OCI-LY7 (cell line): ENCODE data around the gene DGKE. TPM values are rescaled to one million over a fixed set of nuclear protein-coding genes. Genes with fewer than 3 reads are reported as not detected.

Experiments used
- BruUV-seq: library from RNA; stranded (reverse); fragments of 400-500 nt; replicated peaks from 2 replicates; lab custom pipeline; 2021; lab: Mats Ljungman, UMichigan
- CTCF ChIA-PET: fragments of 300-600 bp; sonication (Branson Sonifier 250); formaldehyde crosslinking; loops from one replicate; lab custom pipeline; 2022; ENCODE audit warnings: antibody characterized with exemption; ENCODE audit not compliant: unreplicated experiment; lab: Charles Lee
- POLR2A ChIA-PET: fragments of 300-600 bp; sonication (Branson Sonifier 250); formaldehyde crosslinking; loops from one replicate; lab custom pipeline; 2022; ENCODE audit warnings: antibody characterized with exemption; lab: Charles Lee
- DNase-seq: peaks from one replicate; pipeline ENCODE4 v3.0.0-alpha.2; 2015; ENCODE audit warnings: low spot score
- H2AFZ ChIP-seq: fragments of 200-600 bp; sonication (generic), shearing (Covaris generic); 2 replicates; pipeline ENCODE4 v1.6.1; 2014; ENCODE audit warnings: mild to moderate bottlenecking, antibody characterized with exemption, low read length, moderate library complexity
- H3K27ac ChIP-seq: fragments of 200-600 bp; sonication (generic); 2 replicates; pipeline ENCODE4 v1.5.1; 2014; ENCODE audit warnings: mixed run types, low read depth, mild to moderate bottlenecking, moderate library complexity, low read length, inconsistent platforms; ENCODE audit not compliant: poor library complexity, severe bottlenecking
- H3K36me3 ChIP-seq: fragments of 200-600 bp; sonication (generic); 2 replicates; pipeline ENCODE4 v1.6.1; 2014; ENCODE audit warnings: mild to moderate bottlenecking, antibody characterized with exemption, low read length, moderate library complexity, mixed read lengths; ENCODE audit not compliant: insufficient read depth
- H3K4me1 ChIP-seq: fragments of 200-600 bp; sonication (generic); 2 replicates; pipeline ENCODE4 v1.5.1; 2014; ENCODE audit warnings: mild to moderate bottlenecking, low read length; ENCODE audit not compliant: insufficient read depth, poor library complexity, severe bottlenecking
- H3K4me2 ChIP-seq: fragments of 200-600 bp; sonication (generic); 2 replicates; pipeline ENCODE4 v1.6.1; 2014; ENCODE audit warnings: mild to moderate bottlenecking, low read length
- H3K4me3 ChIP-seq: fragments of 200-600 bp; sonication (generic); 2 replicates; pipeline ENCODE4 v1.5.1; 2014; ENCODE audit warnings: mild to moderate bottlenecking, low read depth, low read length; ENCODE audit not compliant: poor library complexity, severe bottlenecking
- H3K79me2 ChIP-seq: fragments of 200-600 bp; sonication (generic); 2 replicates; pipeline ENCODE4 v1.6.1; 2016; ENCODE audit warnings: low read depth, mild to moderate bottlenecking, low read length, moderate library complexity, mixed read lengths; ENCODE audit not compliant: insufficient read depth
- H3K9me2 ChIP-seq: fragments of 200-600 bp; sonication (generic); 2 replicates; pipeline ENCODE4 v1.6.1; 2016; ENCODE audit warnings: mild to moderate bottlenecking, low read length, mixed read lengths; ENCODE audit not compliant: insufficient read depth
- H3K9me3 ChIP-seq: fragments of 200-600 bp; sonication (generic); 2 replicates; pipeline ENCODE4 v1.6.1; 2014; ENCODE audit warnings: mild to moderate bottlenecking, mixed run types, low read length, mixed read lengths
- H4K20me1 ChIP-seq: fragments of 200-600 bp; sonication (generic); 2 replicates; pipeline ENCODE4 v1.6.1; 2014; ENCODE audit warnings: mild to moderate bottlenecking, antibody characterized with exemption, low read length, moderate library complexity, mixed read lengths; ENCODE audit not compliant: insufficient read depth
- EZH2phosphoT487 ChIP-seq: fragments of 200-600 bp; sonication (generic); IDR thresholded peaks from 2 replicates; pipeline ENCODE4 v1.6.1; 2018; ENCODE audit warnings: low read depth, borderline replicate concordance, mild to moderate bottlenecking, mixed run types, antibody characterized with exemption, low read length, moderate library complexity, mixed read lengths
- intact Hi-C: fragments of 100-400 bp; cut with micrococcal nuclease; formaldehyde crosslinking; loops from one replicate; pipeline ENCODE4 v1.10.0; 2022; ENCODE audit not compliant: unreplicated experiment
- total RNA-seq, 2 experiments: library from RNA; depleted of rRNA in 1 of 2; stranded (reverse); fragments of >200 nt in 1 of 2; shearing (Covaris generic) in 1 of 2; gene quantifications; 2 replicates each; pipeline ENCODE4 v1.2.3, GENCODE V29; 2014 to 2022
- TF ChIP-seq, protein P1 (sequence below): fragments of 200-600 bp; sonication (generic); conservative IDR thresholded peaks from 2 replicates; pipeline ENCODE4 v1.5.1; 2014; ENCODE audit warnings: mild to moderate bottlenecking, antibody characterized with exemption, low read length, moderate library complexity, mixed read lengths

DGKE gene
- total RNA-seq, 2 experiments from 2014 or later = 8.6 to 21.4 TPM

DNA sequence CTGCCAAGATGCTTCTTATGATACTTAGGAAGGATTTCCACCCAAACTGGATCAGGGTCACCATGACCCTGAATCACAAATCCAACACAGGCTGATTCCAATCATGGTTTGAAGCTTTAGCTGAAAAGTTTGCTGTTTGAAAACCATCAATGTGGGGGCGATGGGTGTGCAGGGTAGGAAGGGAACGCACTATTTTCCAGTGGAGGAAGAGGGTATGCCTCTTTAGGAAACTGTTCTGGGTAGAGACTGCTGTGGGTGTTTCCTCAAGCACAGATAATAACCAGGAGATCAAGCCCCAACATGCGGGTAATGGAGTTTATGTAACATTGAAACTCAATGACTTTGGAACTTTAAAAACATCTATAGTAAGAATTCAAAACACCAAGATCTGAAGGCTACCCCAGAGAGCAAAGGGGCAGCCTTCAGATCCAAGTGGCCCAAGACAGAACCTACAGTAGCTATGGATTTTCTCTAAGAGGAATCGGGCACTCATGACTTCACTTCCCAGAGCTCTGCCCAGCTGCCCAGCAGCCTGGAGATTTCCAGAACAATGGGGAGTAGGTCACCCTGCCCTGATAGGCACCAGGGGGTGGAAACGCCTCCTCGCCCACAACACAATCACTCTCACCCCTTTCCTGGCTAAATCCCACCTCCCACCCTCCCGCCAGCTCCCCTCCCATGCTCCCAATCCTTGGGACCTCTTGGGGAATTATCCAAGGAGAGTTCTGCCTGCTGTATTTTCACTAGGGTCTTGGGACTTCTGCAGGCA, 57.1 kb downstream of the DGKE start:
- ChIA-PET CTCF (no interaction called here), POLR2A (no interaction called here)
- Histone ChIP-seq H3K36me3 (no peaks in the 10 kb centered on the region), H3K9me3 (peaks cover 12% of the 10 kb centered on the region; the same call in 1 of the 2 replicates), H3K27ac (no peak overlapping the region), H3K79me2 (no peaks in the 10 kb centered on the region), H3K4me3 (no peak overlapping the region), H3K9me2 (no peaks in the 10 kb centered on the region), H3K4me1 (peaks cover 7% of the 10 kb centered on the region), H2AFZ (no peak overlapping the region), H4K20me1 (peaks cover 5% of the 10 kb centered on the region; the same call in 1 of the 2 replicates), H3K4me2 (no peak overlapping the region)
- no peak for DNase-seq
- BruUV-seq = no TSS peak
- intact Hi-C loops = no loop called here
- TF ChIP-seq, protein P1, sequence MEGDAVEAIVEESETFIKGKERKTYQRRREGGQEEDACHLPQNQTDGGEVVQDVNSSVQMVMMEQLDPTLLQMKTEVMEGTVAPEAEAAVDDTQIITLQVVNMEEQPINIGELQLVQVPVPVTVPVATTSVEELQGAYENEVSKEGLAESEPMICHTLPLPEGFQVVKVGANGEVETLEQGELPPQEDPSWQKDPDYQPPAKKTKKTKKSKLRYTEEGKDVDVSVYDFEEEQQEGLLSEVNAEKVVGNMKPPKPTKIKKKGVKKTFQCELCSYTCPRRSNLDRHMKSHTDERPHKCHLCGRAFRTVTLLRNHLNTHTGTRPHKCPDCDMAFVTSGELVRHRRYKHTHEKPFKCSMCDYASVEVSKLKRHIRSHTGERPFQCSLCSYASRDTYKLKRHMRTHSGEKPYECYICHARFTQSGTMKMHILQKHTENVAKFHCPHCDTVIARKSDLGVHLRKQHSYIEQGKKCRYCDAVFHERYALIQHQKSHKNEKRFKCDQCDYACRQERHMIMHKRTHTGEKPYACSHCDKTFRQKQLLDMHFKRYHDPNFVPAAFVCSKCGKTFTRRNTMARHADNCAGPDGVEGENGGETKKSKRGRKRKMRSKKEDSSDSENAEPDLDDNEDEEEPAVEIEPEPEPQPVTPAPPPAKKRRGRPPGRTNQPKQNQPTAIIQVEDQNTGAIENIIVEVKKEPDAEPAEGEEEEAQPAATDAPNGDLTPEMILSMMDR = no peak
- TF ChIP-seq EZH2phosphoT487 = no peak

DNA sequence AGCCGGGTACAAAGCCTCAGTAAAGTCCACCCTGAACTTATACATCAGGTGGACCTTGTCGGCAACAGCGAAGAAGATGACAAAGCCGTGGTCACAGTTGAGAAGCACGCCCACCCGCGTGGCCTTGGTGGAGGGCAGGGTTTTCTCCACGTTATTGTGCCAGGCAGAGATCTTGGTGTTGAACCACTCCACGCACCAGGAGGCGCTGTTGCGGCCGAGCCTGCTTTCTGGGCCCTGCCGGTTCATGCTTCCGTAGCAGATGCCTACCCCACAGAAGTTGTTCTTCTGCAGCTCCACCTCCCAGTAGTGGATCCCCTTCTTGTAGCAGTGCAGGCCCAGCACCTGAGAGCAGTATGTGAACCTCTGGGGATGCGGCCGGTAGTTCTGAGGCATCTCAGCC, 57.8 kb downstream of the DGKE start:
- intact Hi-C loops = no loop called here
- Histone ChIP-seq H3K27ac (no peak overlapping the region), H3K4me3 (no peak overlapping the region), H3K9me3 (peaks cover 12% of the 10 kb centered on the region; the same call in 1 of the 2 replicates), H3K4me1 (peaks cover 14% of the 10 kb centered on the region), H3K79me2 (no peaks in the 10 kb centered on the region), H3K36me3 (no peaks in the 10 kb centered on the region), H2AFZ (no peak overlapping the region), H4K20me1 (peaks cover 7% of the 10 kb centered on the region; the same call in 1 of the 2 replicates), H3K9me2 (no peaks in the 10 kb centered on the region), H3K4me2 (no peak overlapping the region)
- BruUV-seq = no TSS peak
- POLR2A ChIA-PET = no interaction called here
- TF ChIP-seq, protein P1 = peak; percentile 64
- no peak for TF ChIP-seq EZH2phosphoT487
- CTCF ChIA-PET = no interaction called here
- DNase-seq = no peak

DNA sequence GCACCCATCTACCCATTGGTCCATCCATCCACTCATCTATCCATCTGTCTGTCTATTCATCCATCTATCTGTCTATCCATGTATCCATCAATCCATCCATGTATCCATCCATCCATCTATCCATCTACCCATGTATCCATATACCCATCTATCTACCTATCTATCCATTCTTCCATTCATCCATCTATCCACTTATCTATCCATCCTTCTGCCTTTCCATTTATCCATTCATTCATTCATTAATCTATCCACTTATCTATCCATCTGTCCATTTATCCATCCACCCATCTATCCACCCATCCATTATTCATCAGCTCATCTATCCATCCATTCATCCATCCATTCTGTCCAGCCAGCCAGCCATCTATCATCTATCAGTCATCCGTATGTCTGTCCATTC, 58.4 kb downstream of the DGKE start:
- peaks cover 20% of the 10 kb centered on the region for H3K4me1 ChIP-seq
- TF ChIP-seq, protein P1 = no peak
- no peak for TF ChIP-seq EZH2phosphoT487
- POLR2A ChIA-PET = no interaction called here
- no peaks in the 10 kb centered on the region for H3K79me2 ChIP-seq
- no peak overlapping the region for H3K27ac ChIP-seq
- H2AFZ ChIP-seq = no peak overlapping the region
- no peaks in the 10 kb centered on the region for H3K9me2 ChIP-seq
- H3K4me2 ChIP-seq = no peak overlapping the region
- no peak for DNase-seq
- intact Hi-C loops = no loop called here
- H3K36me3 ChIP-seq = no peaks in the 10 kb centered on the region
- H4K20me1 ChIP-seq = peaks cover 11% of the 10 kb centered on the region; the same call in 1 of the 2 replicates
- CTCF ChIA-PET = no interaction called here
- H3K9me3 ChIP-seq = peaks cover 9% of the 10 kb centered on the region; the same call in 1 of the 2 replicates
- no peak overlapping the region for H3K4me3 ChIP-seq
- no TSS peak for BruUV-seq
